ENCODE results near the gene SUCLG2. TPM values are rescaled to one million over a fixed set of nuclear protein-coding genes. Genes with fewer than 3 reads are reported as not detected.

The SUCLG2 gene
- total RNA-seq (2022; extraction: Qiagen RNA extraction) = 34.1 to 52.0 TPM (median 37.4 TPM) in 5 replicates

GRCh38 chr3:67654099-67654843 is at the start of gene SUCLG2:
SUCLG2 (minus strand) TSS chr3:67654612; CDS start chr3:67654586, 26 bp downstream.

